Fibroblast of lung (primary cell): ENCODE data around the gene MAZ. TPM values are rescaled to one million over a fixed set of nuclear protein-coding genes. Genes with fewer than 3 reads are reported as not detected.
A peak's percentile ranks its signal among the peaks of the same experiment; 100 is the strongest.

Experiments used
- DNase-seq, 2 donors: peaks; one replicate each; pipeline versions ENCODE4 v3.0.0 to v3.0.0-alpha.2; 2010; ENCODE audit warnings: low read depth in 2 of 2
- H2AFZ ChIP-seq: 2 replicates; pipeline ENCODE4 v1.5.1; 2012; ENCODE audit warnings: low read length, control low read depth, inconsistent platforms
- H3K27ac ChIP-seq: 2 replicates; pipeline ENCODE4 v1.5.1; 2011; ENCODE audit warnings: low read length, control low read depth; ENCODE audit not compliant: insufficient read depth
- H3K27me3 ChIP-seq: 2 replicates; pipeline ENCODE4 v1.5.1; 2011; ENCODE audit warnings: mild to moderate bottlenecking, low read length; ENCODE audit not compliant: control insufficient read depth, insufficient read depth
- H3K36me3 ChIP-seq: 2 replicates; pipeline ENCODE4 v1.5.1; 2011; ENCODE audit warnings: low read length; ENCODE audit not compliant: control insufficient read depth, insufficient read depth
- H3K4me1 ChIP-seq: 2 replicates; pipeline ENCODE4 v1.5.1; 2011; ENCODE audit warnings: low read length; ENCODE audit not compliant: control insufficient read depth, insufficient read depth; ENCODE audit errors: extremely low read depth
- H3K4me2 ChIP-seq: 2 replicates; pipeline ENCODE4 v1.5.1; 2011; ENCODE audit warnings: low read length, control low read depth; ENCODE audit not compliant: insufficient read depth; ENCODE audit errors: extremely low read depth
- H3K4me3 ChIP-seq, 4 experiments: fragments of 200-600 bp in 1 of 4; sonication (generic) in 1 of 4; replicated peaks in 1 of 4; 2 replicates each; pipeline ENCODE4 v1.5.1; 2011 to 2016; ENCODE audit warnings: low read length in 4 of 4, low read depth in 3 of 4, mild to moderate bottlenecking in 3 of 4, control low read depth in 2 of 4, inconsistent platforms in 1 of 4, mixed read lengths in 1 of 4; ENCODE audit not compliant: insufficient read depth in 1 of 4; ENCODE audit errors: control extremely low read depth in 1 of 4
- H3K79me2 ChIP-seq: 2 replicates; pipeline ENCODE4 v1.5.1; 2012; ENCODE audit warnings: mild to moderate bottlenecking, low read length, inconsistent platforms; ENCODE audit not compliant: control insufficient read depth, insufficient read depth
- H3K9ac ChIP-seq: 2 replicates; pipeline ENCODE4 v1.5.1; 2011; ENCODE audit warnings: mild to moderate bottlenecking, low read length, control low read depth; ENCODE audit not compliant: insufficient read depth
- H3K9me3 ChIP-seq: 2 replicates; pipeline ENCODE4 v1.5.1; 2012; ENCODE audit warnings: low read depth, low read length; ENCODE audit not compliant: control insufficient read depth, insufficient read depth
- H4K20me1 ChIP-seq: 2 replicates; pipeline ENCODE4 v1.5.1; 2011; ENCODE audit warnings: low read length; ENCODE audit not compliant: control insufficient read depth, insufficient read depth; ENCODE audit errors: extremely low read depth
- CTCF ChIP-seq, 2 donors: IDR thresholded peaks in 1 of 2; conservative IDR thresholded peaks in 1 of 2; 1 replicate in 1 of 2; 2 replicates in 1 of 2; pipeline ENCODE4 v1.5.1; 2011 to 2012; ENCODE audit warnings: low read length in 2 of 2, control low read depth in 1 of 2, inconsistent platforms in 1 of 2, low read depth in 1 of 2, mild to moderate bottlenecking in 1 of 2
- EZH2 ChIP-seq: IDR thresholded peaks from 2 replicates; pipeline ENCODE4 v1.5.1; 2012; ENCODE audit warnings: low read length, control low read depth, mild to moderate bottlenecking; ENCODE audit errors: missing control alignments
- polyA plus RNA-seq, 2 donors: library from polyadenylated mRNA; depleted of rRNA in 1 of 2; stranded (reverse) in 1 of 2; unstranded in 1 of 2; fragments of >200 nt; gene quantifications; 2 replicates each; pipeline ENCODE4 v1.2.1, GENCODE V29; 2011 to 2012; ENCODE audit warnings: missing spikeins in 1 of 2
- total RNA-seq: library from RNA; depleted of rRNA; stranded (reverse); fragments of >200 nt; gene quantifications from 2 replicates; pipeline ENCODE4 v1.2.1, GENCODE V29; 2014

MAZ gene
- total and polyA plus RNA-seq, 2 donors (not counting 1 experiment from before 2014, with no cell fraction given): 68.1 to 131 TPM

GRCh38 chr16:29802416-29802935 is 3.9 kb upstream of the MAZ start:
- Histone ChIP-seq H3K4me1 (peaks cover 5% of the 10 kb centered on the region), H3K9me3 (no peaks in the 10 kb centered on the region), H3K4me2 (no peak overlapping the region), H3K9ac (no peak overlapping the region), H3K36me3 (peaks cover 24% of the 10 kb centered on the region), H2AFZ (no peak overlapping the region), H3K79me2 (peaks cover 4% of the 10 kb centered on the region), H4K20me1 (no peaks in the 10 kb centered on the region), H3K4me3 (no peak overlapping the region), H3K27ac (no peak overlapping the region), H3K27me3 (no peaks in the 10 kb centered on the region)
- TF ChIP-seq CTCF (conservative IDR thresholded peaks at IDR 0.05 in 1 of 2, IDR thresholded peaks at IDR 0.05 in 1 of 2; ENCODE audit: low read depth in 1 of 2, low read length in 2 of 2) (no peak), EZH2 (no peak)
- no peak for DNase-seq

- peaks cover 10% of the 10 kb centered on the region for H3K4me1 ChIP-seq
- no peak overlapping the region for H3K27ac ChIP-seq
- H3K9ac ChIP-seq: no peak overlapping the region
- H3K4me2 ChIP-seq: peak overlapping the region; percentile 30
- H3K79me2 ChIP-seq: peaks cover 18% of the 10 kb centered on the region
- DNase-seq: no peak
- no peaks in the 10 kb centered on the region for H4K20me1 ChIP-seq
- no peak overlapping the region for H2AFZ ChIP-seq
- peaks cover 18% of the 10 kb centered on the region for H3K36me3 ChIP-seq
- TF ChIP-seq CTCF (conservative IDR thresholded peaks at IDR 0.05 in 1 of 2, IDR thresholded peaks at IDR 0.05 in 1 of 2; ENCODE audit: low read depth in 1 of 2, low read length in 2 of 2) (no peak), EZH2 (no peak)
- H3K4me3 ChIP-seq: peak overlapping the region in 2 of 4 experiments; percentile 83 to 89
- H3K9me3 ChIP-seq: no peaks in the 10 kb centered on the region
- no peaks in the 10 kb centered on the region for H3K27me3 ChIP-seq
Observed at GRCh38 chr16:29804020-29804419, 2.3 kb upstream of the MAZ start.

GRCh38 chr16:29804455-29805231 is 1.7 kb upstream of the MAZ start:
- TF ChIP-seq EZH2: no peak
- Histone ChIP-seq H3K4me3 (peak overlapping the region; percentile 82 to 89 (median 84)), H3K27me3 (no peaks in the 10 kb centered on the region), H3K4me2 (peak overlapping the region; percentile 95), H3K9me3 (no peaks in the 10 kb centered on the region), H3K9ac (peak overlapping the region; percentile 88), H2AFZ (peak overlapping the region; percentile 68), H4K20me1 (no peaks in the 10 kb centered on the region), H3K79me2 (peaks cover 23% of the 10 kb centered on the region), H3K27ac (peak overlapping the region; percentile 95), H3K4me1 (peaks cover 14% of the 10 kb centered on the region), H3K36me3 (peaks cover 17% of the 10 kb centered on the region)
- DNase-seq: peak in 1 of 2 donors; percentile 33
